Measurements from ENCODE around the gene IL17C.
"Not testable (repeated sequence)": the region's sequence is repeated elsewhere in the genome, so short reads cannot be mapped to it uniquely, and the experiment has no call there.

Gene IL17C, protein sequence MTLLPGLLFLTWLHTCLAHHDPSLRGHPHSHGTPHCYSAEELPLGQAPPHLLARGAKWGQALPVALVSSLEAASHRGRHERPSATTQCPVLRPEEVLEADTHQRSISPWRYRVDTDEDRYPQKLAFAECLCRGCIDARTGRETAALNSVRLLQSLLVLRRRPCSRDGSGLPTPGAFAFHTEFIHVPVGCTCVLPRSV

GRCh38 chr16:88638323-88639230, at the start of gene IL17C:
Gene IL17C (plus strand): TSS chr16:88638572. CDS start chr16:88638642, 70 bp downstream.
- DNase-seq, result no peak

- no peak for DNase-seq
Observed at GRCh38 chr16:88588754-88589153, 49.6 kb upstream of the IL17C start.

GRCh38 chr16:88589441-88589840, 48.9 kb upstream of the IL17C start:
- peak in 1 of 2 experiments; percentile 15 for DNase-seq

GRCh38 chr16:88591577-88592021, 46.8 kb upstream of the IL17C start:
- DNase-seq, result peak; percentile 58 to 68

- DNase-seq, result no peak
Observed at GRCh38 chr16:88593061-88593460, 45.3 kb upstream of the IL17C start.

- DNase-seq, result no peak
Observed at GRCh38 chr16:88593489-88593888, 44.9 kb upstream of the IL17C start.

DNA sequence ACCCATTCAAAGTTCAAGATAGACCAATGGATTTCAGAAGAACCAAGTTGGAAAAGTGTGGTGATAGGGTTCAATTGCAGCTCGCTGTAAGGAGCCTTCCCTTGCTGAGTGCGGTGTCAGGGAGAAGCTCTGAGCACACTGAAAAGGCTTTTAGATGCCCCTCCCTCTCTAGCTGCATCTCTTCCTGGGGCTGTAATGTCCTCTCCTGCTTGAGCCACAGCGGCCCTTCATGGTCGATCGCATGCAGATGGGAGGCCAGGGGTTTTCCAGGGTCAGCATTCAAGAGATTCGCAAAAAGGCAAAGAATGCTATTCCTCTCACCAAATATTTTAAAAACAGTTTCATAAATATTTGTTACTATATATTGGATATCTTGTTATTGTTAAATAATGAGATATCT, 44.5 kb upstream of the IL17C start:
- DNase-seq, result no peak

DNA sequence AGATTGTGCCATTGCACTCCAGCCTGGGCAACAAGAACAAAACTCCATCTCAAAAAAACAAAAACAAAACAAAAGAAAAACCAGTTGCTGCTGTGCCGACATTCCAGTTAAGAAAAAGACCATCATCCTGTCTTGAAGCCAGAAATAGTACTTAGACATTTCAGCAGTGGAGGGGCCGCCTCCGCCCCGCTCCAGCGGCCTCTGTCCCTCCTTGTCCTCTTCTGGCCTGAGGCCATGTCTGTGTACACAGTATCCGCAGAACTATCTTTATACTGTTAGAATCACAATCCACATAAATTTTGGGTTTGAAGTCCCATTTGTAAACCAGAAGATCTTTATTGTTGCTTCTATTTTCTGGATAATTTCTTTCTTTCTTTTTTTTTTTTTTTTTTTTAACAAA, 43.3 kb upstream of the IL17C start:
- no peak for DNase-seq

DNA sequence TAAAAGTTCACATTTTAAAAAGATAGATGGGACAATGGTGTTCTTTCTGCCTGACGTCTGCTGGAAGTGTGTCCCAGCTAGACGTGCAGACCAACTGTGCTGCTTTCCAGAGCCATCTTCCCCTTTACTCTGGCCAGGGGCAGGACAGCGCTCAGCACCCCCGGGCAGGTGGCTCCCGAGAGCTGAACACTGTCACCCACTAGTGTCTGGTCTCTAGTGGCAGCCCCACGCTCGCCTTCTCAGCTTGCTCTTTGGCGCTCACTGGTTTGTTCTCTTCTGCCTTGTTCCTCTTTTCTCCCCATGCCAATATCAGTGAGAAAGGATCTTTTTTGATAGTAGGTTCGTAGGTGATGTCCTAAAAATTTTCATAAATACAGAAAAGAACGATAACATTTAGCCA, 42.5 kb upstream of the IL17C start:
- no peak for DNase-seq

DNA sequence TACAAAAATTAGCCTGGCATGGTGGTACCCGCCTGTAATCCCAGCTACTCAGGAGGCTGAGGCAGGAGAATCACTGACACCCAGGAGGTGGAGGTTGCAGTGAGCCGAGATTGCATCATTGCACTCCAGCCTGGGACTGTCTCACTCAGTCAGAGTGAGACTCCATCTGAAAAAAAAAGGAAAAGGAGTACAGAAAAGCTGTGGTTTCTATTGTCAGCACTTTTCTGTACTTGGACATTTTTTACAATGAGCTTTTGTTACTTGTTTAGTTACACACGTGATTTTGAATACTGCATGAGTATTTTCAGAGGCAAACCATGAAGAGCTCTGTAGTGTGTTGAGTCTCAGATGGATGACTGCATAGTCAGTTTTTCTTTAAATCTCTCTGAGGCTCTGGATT, 41.9 kb upstream of the IL17C start:
- DNase-seq, result no peak

DNA sequence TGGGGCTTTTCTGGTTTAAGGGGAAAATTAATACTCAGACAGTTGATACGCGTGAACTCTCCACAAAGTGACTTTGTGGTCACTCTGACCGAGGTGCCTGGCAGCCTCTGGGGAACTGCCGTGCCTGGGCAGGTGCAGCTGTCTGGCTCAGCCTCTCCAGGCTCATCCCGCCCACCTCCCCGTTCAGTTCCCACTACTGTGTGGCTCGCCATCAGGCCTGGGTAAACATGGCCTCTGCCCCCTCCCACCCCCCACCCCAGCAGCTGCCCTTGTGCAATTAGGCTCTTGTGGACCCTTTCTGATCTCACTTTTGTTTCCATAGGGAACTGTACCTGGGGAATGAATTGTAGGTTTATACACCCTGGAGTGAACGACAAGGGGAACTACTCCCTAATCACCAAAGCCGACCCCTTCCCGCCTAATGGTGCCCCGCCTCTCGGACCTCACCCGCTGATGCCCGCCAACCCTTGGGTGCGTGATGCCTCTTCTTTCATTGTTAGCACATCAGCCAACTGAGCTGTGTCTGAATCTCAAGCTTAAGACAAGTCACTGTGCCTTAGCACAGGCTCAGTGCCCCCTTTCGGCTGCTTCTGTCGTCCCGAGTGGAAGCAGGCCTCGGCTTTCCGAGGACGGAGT, 40.4 kb upstream of the IL17C start:
- DNase-seq, result no peak

GRCh38 chr16:88599092-88599733, 39.2 kb upstream of the IL17C start:
- DNase-seq, result no peak

- DNase-seq, result no peak
Observed at GRCh38 chr16:88599825-88600538, 38.4 kb upstream of the IL17C start.

DNA sequence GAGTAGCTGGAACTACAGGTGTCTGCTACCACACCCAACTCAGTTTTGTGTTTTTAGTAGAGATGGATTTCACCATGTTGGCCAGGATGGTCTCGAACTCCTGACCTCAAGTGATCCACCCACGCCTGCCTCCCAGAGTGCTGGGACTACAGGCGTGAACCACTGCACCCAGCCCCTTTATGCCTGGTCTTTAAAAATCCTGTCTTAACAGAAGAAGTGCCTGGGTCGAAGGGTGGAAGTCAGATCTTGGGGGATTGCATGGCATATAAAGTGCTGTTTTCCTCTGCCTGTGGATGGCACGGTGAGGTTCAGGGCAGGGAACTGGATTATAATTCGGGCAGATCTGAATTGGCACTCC, 37.9 kb upstream of the IL17C start:
- no peak for DNase-seq

- no peak for DNase-seq
Observed at GRCh38 chr16:88601313-88602036, 36.9 kb upstream of the IL17C start.

DNA sequence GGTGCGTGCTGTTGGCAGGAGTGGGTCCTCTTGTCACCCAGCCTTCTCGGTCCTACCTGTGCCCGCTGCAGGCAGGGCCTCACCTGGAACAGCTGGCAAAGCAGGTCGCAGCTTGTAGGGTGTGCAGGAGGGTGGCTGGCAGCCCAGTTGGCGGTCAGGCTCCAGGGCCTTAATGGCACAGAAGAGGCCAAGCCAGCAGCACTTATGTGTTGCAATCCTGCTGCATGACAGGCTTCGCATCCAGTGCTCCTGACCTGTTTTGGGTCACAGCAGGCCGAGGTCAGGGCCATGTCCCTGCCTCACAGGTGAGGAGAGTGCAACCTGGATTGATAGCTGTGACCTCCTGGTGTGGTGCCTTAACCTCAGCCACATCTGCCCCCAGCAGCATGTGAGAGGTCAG, 36.3 kb upstream of the IL17C start:
- DNase-seq, result no peak

DNA sequence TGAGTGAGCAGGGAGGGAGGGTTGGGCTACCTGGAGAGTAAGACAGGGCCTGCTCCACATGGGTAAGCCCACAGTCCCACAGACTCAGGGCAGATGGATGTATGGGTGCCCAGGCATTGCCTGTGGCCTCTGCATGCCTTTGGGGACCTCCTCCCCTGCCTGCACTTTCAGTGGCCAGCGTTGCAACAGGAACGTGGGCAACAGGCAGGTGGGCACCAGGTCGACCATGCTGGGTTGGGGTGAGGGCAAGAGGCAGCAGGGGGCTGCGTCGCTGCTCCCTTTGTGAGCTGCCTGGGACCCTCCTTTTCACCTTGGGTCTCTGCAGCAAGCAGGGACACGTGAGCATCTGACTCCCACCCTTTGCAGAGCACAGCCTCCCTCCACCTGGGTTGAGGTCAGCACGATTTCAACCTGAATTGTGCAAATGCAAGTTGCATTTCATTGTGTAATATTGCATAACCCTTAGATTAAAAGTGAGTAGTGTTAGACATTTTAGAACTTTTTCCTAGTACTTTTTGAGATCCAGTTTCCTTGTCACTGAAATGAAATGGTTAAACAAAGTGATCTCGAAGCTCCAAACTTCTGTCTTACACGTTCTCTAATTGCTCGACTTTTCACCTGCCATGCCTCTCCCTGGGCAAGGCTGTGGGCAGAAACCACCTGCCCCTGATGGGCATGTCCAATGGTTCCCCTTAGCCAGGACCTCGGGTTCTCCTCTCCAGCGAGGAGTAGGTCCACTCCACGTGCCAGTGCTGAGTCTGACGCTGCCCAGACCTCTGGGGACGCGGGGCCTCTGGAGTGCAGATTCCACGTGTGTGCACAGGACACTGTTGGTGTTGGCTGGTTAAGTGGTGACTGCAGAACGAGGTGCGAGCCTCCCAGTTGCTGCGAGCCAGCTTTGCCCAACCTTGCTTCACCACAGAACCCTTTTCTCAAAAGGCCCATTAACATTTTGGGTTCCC, 32.9 kb upstream of the IL17C start:
- no peak for DNase-seq

- no peak for DNase-seq
Observed at GRCh38 chr16:88606148-88606757, 32.1 kb upstream of the IL17C start.

DNA sequence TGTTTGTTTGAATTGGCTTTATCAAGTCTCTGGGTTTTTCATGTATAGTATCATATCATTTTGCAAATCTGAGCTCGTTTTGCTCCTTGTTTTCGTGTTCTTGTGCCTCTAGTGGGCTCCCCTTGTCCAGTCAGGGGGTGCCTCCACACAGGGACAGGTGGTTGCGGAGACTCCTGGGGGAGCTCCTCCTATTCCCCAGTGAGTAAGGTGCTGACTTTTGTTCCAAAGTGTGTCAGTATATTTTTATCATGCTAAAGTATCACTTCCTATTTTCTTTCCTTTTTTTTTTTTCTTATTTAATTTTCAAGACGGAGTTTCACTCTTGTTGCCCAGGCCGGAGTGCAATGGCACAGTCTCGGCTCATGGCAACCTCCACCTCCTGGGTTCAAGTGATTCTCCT, 30.3 kb upstream of the IL17C start:
- DNase-seq, result no peak

DNA sequence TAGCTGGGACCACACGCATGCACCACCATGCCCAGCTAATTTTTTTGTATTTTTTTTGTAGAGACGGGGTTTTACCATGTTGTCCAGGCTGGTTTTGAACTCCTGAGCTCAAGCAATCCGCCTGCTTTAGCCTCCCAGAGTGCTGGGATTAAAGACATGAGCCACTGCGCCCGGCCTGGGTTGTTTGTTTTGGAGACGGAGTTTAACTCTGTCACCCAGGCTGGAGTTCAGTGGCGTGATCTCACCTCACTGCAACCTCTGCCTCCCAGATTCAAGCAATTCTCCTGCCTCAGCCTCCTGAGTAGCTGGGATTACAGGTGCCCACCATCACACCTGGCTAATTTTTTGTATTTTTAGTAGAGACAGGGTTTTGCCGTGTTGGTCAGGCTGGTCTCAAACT, 28.9 kb upstream of the IL17C start:
- DNase-seq, result not testable (repeated sequence)

Data from activated CD4-positive, alpha-beta T cell treated with anti-CD3 and anti-CD28 coated beads, Interleukin-2, amount 50 U/mL, for 48 hours (primary cell).